ENCODE results near the gene YAE1.

Gene YAE1

DNA sequence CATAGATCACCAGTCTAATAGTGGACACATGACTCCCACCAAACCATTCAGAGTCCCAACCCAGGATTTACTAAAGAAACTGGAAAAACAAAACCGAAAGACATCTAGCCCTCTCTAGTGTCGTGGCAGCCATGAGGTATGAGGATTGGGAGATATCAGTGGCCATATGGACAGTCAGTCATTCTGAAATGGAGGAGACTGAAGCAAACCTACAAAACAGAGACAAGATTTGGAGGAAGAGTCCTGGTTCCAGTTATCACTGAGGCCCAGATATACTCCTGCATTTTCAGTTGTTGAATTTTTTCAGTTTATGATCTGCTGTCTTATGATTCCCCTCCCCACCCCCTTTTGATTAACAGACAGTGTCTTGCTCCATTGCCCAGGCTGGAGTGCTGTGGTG lies 48.1 kb downstream of the YAE1 start:
- Histone ChIP-seq H3K27ac (ENCODE audit: low read depth, low read length) (no peak overlapping the region), H3K9ac (ENCODE audit: low read length) (no peak overlapping the region), H3K9me2 (replicated peaks; ENCODE audit: insufficient read depth, low read length) (no peaks in the 10 kb centered on the region), H3K4me2 (ENCODE audit: low read depth, low read length, poor library complexity, severe bottlenecking) (no peak overlapping the region), H3K9me3 (ENCODE audit: insufficient read depth, low read length) (no peaks in the 10 kb centered on the region), H4K20me1 (ENCODE audit: low read depth, low read length) (no peaks in the 10 kb centered on the region), H3K4me3 (ENCODE audit: insufficient read depth, low read length, poor library complexity, severe bottlenecking) (no peak overlapping the region), H3K27me3 (ENCODE audit: low read length) (no peaks in the 10 kb centered on the region), H2AFZ (ENCODE audit: low read depth, low read length, severe bottlenecking) (no peak overlapping the region), H3K36me3 (ENCODE audit: low read length) (no peaks in the 10 kb centered on the region), H3F3A (ENCODE audit: insufficient read depth) (no peaks in the 10 kb centered on the region), H3K79me2 (ENCODE audit: insufficient read depth, low read length) (no peaks in the 10 kb centered on the region)
- no peak for TF ChIP-seq EZH2phosphoT487 (conservative IDR thresholded peaks at IDR 0.05; ENCODE audit: low read length)
- TF ChIP-seq, protein P1, sequence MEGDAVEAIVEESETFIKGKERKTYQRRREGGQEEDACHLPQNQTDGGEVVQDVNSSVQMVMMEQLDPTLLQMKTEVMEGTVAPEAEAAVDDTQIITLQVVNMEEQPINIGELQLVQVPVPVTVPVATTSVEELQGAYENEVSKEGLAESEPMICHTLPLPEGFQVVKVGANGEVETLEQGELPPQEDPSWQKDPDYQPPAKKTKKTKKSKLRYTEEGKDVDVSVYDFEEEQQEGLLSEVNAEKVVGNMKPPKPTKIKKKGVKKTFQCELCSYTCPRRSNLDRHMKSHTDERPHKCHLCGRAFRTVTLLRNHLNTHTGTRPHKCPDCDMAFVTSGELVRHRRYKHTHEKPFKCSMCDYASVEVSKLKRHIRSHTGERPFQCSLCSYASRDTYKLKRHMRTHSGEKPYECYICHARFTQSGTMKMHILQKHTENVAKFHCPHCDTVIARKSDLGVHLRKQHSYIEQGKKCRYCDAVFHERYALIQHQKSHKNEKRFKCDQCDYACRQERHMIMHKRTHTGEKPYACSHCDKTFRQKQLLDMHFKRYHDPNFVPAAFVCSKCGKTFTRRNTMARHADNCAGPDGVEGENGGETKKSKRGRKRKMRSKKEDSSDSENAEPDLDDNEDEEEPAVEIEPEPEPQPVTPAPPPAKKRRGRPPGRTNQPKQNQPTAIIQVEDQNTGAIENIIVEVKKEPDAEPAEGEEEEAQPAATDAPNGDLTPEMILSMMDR (IDR thresholded peaks at IDR 0.05; ENCODE audit: insufficient read depth, low read length, poor library complexity, severe bottlenecking): no peak

DNA sequence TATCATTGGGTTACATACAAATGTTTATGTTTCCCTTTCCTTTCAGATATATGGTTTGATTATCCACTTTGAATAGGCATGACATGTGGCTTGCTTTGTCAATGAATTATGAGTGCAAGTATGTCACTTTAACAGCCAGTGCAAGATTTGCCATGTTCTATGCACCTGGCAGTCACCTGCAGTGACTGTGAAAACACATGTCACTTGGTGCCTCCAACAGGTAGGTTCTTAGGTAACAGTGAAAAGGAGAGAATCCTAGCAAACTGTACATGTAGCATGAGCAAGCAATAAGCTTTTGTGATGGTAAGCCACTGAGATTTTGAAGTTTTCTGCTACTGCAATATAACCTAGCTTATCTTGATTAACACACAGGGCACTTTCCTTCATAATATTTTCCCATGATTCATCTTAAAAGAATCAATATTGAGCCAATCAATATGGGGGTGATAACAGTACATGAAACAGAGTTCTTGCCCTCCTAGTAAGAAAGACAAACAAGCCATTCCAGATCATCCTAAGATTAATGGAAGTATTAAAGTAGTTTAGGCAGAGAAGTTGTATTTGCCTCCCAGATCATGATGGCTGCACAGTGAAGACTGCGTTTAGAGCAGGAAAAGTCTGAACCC lies 49.3 kb downstream of the YAE1 start:
- Histone ChIP-seq H3K4me3 (ENCODE audit: insufficient read depth, low read length, poor library complexity, severe bottlenecking) (no peak overlapping the region), H4K20me1 (ENCODE audit: low read depth, low read length) (no peaks in the 10 kb centered on the region)

DNA sequence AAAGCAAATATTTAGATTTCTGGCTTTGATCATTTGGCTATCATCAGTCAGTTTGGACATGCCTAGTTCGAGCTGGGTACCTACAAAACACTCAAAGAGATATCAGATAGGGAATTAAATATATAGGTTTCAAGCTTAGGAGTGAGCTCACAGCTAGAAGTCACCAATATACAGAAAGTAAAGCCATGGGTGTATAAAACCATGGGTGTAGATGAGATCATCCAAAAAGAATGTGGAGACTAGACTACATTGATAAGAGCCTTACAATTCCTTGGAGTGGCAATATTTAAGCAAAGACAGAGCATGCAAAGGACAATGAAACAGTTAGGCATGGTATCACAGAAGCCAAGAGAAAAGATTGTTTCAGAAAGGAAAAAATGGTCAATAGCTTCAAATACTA lies 49.9 kb downstream of the YAE1 start:
- H3K36me3 ChIP-seq (ENCODE audit: low read length): no peaks in the 10 kb centered on the region
- H3K4me3 ChIP-seq (ENCODE audit: insufficient read depth, low read length, poor library complexity, severe bottlenecking): no peak overlapping the region
- H3K9me2 ChIP-seq (replicated peaks; ENCODE audit: insufficient read depth, low read length): no peaks in the 10 kb centered on the region
- H4K20me1 ChIP-seq (ENCODE audit: low read depth, low read length): no peaks in the 10 kb centered on the region
- no peak overlapping the region for H2AFZ ChIP-seq (ENCODE audit: low read depth, low read length, severe bottlenecking)
- H3K4me2 ChIP-seq (ENCODE audit: low read depth, low read length, poor library complexity, severe bottlenecking): no peak overlapping the region
- no peaks in the 10 kb centered on the region for H3K79me2 ChIP-seq (ENCODE audit: insufficient read depth, low read length)
- H3K9ac ChIP-seq (ENCODE audit: low read length): no peak overlapping the region
- H3F3A ChIP-seq (ENCODE audit: insufficient read depth): peaks cover 8% of the 10 kb centered on the region
- no peak for TF ChIP-seq EZH2phosphoT487 (conservative IDR thresholded peaks at IDR 0.05; ENCODE audit: low read length)
- TF ChIP-seq, protein P1 (IDR thresholded peaks at IDR 0.05; ENCODE audit: insufficient read depth, low read length, poor library complexity, severe bottlenecking): no peak
- no peak overlapping the region for H3K27ac ChIP-seq (ENCODE audit: low read depth, low read length)
- H3K27me3 ChIP-seq (ENCODE audit: low read length): no peaks in the 10 kb centered on the region
- no peaks in the 10 kb centered on the region for H3K9me3 ChIP-seq (ENCODE audit: insufficient read depth, low read length)

More for the DNA sequence above, 49.3 kb downstream of the YAE1 start:
- Histone ChIP-seq H3K4me2 (ENCODE audit: low read depth, low read length, poor library complexity, severe bottlenecking) (no peak overlapping the region), H3K27me3 (ENCODE audit: low read length) (no peaks in the 10 kb centered on the region), H3F3A (ENCODE audit: insufficient read depth) (peaks cover 4% of the 10 kb centered on the region; the same call in 1 of the 2 replicates), H3K27ac (ENCODE audit: low read depth, low read length) (no peak overlapping the region), H3K9me3 (ENCODE audit: insufficient read depth, low read length) (no peaks in the 10 kb centered on the region), H3K9me2 (replicated peaks; ENCODE audit: insufficient read depth, low read length) (no peaks in the 10 kb centered on the region), H2AFZ (ENCODE audit: low read depth, low read length, severe bottlenecking) (no peak overlapping the region), H3K36me3 (ENCODE audit: low read length) (no peaks in the 10 kb centered on the region), H3K79me2 (ENCODE audit: insufficient read depth, low read length) (no peaks in the 10 kb centered on the region), H3K9ac (ENCODE audit: low read length) (no peak overlapping the region)
- TF ChIP-seq EZH2phosphoT487 (conservative IDR thresholded peaks at IDR 0.05; ENCODE audit: low read length): no peak
- TF ChIP-seq, protein P1 (IDR thresholded peaks at IDR 0.05; ENCODE audit: insufficient read depth, low read length, poor library complexity, severe bottlenecking): no peak

Measured in SU-DHL-6 (cell line).